BJ (cell line): ENCODE results near the gene SYT13. TPM values are rescaled to one million over a fixed set of nuclear protein-coding genes. Genes with fewer than 3 reads are reported as not detected.

Experiments used
- CTCF ChIA-PET: fragments of 350-600 bp; formaldehyde crosslinking; extraction: SDS; loops from one replicate; lab custom pipeline; 2021; ENCODE audit warnings: antibody characterized with exemption, inconsistent platforms; lab: Yijun Ruan, JAX
- POLR2A ChIA-PET: fragments of 300-600 bp; sonication (Branson Sonifier 250); formaldehyde crosslinking; extraction: SDS; loops from one replicate; lab custom pipeline; 2021; ENCODE audit warnings: antibody characterized with exemption; lab: Charles Lee
- DNase-seq: peaks from one replicate; pipeline ENCODE4 v3.0.0-alpha.2; 2011; ENCODE audit warnings: low read depth
- H3K27me3 ChIP-seq: 2 replicates; pipeline ENCODE4 v1.6.0; 2011; ENCODE audit warnings: low read length; ENCODE audit not compliant: control insufficient read depth, insufficient read depth
- H3K36me3 ChIP-seq: 2 replicates; pipeline ENCODE4 v1.5.1; 2011; ENCODE audit warnings: low read length; ENCODE audit not compliant: control insufficient read depth, insufficient read depth
- H3K4me3 ChIP-seq: 2 replicates; pipeline ENCODE4 v1.5.1; 2011; ENCODE audit warnings: low read depth, mild to moderate bottlenecking, control low read depth, low read length
- CTCF ChIP-seq: IDR thresholded peaks from 2 replicates; pipeline ENCODE4 v1.5.1; 2011; ENCODE audit warnings: low read depth, mild to moderate bottlenecking, control low read depth, inconsistent platforms, low read length, moderate library complexity; ENCODE audit not compliant: insufficient read depth
- polyA plus RNA-seq: library from polyadenylated mRNA; depleted of rRNA; stranded (reverse); fragments of >200 nt; gene quantifications from 2 replicates; pipeline ENCODE4 v1.2.3, GENCODE V29; 2011

SYT13 gene
- polyA plus RNA-seq, 1 experiment, result not detected

DNA sequence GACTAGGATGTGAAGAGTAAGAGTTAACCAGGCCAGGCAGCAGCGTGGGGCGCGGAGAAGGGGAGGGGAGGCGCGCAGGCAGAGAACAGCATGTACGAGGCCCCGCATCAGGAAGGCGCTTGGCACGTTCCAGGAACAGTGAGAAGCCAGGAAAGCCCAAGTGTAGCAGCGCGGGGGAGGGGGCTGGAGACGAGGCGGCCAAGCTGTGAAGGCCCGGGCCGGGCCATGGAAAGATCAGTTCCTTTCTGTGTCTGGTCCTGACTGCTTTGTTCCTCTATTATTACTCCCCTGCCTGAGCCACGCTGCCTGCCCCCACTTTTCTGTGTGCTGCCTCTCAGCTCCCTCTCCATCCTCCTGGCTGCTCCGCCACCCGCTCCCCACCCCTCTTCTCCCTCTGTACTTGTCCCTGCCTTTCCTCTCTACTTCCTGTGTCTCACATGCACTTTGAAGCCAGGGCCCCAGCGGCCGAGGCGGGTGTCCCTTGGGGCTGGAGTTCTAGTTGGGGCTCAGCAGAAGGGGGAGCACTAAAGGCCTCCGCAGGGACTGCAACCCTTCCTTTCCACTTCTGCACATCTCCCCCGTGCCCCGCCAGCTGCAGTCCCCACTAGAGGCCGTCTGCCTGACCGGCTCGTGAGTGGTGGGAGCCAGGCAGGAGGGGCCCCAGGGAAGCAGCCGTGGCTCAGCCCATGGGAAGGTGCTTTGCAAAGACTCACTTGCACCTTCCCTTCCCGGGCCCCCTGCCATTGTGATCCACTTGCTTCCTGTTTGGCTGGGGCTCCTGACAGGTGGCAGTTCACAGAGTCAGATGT is 76.0 kb downstream of the SYT13 start:
- ChIA-PET CTCF (interaction anchor here (0.8 to 1.5 kb wide), 4 partner anchors 16 to 284 kb away, joined by 3 to 6 read pairs (median 3); no protein-coding TSS in a partner anchor), POLR2A (no interaction called here)
- no peak for TF ChIP-seq CTCF
- no peak for DNase-seq
- Histone ChIP-seq H3K4me3 (no peak overlapping the region), H3K36me3 (peaks cover 2% of the 10 kb centered on the region), H3K27me3 (no peaks in the 10 kb centered on the region)

DNA sequence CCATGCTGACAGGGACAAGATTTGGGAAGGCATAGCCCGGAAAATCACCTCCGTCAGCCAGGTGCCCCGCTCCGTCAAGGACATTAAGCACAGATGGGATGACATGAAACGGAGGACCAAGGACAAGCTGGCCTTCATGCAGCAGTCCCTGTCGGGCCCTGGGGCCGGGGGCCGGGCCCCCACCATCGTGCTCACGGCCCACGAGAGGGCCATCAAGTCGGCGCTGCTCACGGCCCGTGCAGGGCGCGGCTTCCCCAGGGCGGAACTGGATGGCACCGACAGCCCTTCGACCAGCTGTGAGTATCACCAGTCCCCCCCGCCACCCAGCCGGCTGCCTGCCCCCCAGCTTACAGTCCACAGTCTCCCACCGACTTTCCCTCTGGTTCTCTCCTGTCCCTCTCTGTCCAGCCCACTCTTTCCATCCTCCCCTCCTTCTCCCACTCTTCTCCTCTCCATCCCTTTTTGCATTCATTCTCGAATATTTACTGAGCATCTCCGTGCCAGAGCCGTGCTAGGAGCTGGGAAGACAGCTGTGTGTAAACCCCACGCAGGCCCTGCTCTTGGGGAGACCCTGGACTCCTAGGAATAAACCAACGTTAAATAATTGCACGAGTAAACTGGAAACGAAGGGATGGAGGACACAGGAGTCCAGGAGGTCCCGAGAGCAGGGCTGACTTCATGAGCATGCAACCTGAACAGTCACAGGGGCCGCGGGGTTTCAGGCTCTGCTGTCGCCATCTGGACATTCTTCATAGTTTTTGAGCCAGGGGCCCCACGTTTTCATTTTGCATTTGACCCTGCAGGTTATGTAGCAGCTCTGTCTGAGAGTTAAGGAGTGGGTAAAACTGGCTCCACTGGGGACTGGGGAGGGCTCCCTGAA is 76.9 kb downstream of the SYT13 start:
- Histone ChIP-seq H3K4me3 (no peak overlapping the region), H3K27me3 (no peaks in the 10 kb centered on the region), H3K36me3 (peaks cover 2% of the 10 kb centered on the region)
- POLR2A ChIA-PET, result no interaction called here
- no peak for TF ChIP-seq CTCF
- CTCF ChIA-PET, result interaction anchor here (0.8 to 1.5 kb wide), 4 partner anchors 16 to 283 kb away, joined by 3 to 6 read pairs (median 3); no protein-coding TSS in a partner anchor
- DNase-seq, result no peak

GRCh38 chr11:45208135-45208534 is 78.0 kb downstream of the SYT13 start:
- Histone ChIP-seq H3K27me3 (no peaks in the 10 kb centered on the region), H3K4me3 (no peak overlapping the region), H3K36me3 (peaks cover 2% of the 10 kb centered on the region)
- no peak for TF ChIP-seq CTCF
- ChIA-PET POLR2A (no interaction called here), CTCF (no interaction called here)
- no peak for DNase-seq

DNA sequence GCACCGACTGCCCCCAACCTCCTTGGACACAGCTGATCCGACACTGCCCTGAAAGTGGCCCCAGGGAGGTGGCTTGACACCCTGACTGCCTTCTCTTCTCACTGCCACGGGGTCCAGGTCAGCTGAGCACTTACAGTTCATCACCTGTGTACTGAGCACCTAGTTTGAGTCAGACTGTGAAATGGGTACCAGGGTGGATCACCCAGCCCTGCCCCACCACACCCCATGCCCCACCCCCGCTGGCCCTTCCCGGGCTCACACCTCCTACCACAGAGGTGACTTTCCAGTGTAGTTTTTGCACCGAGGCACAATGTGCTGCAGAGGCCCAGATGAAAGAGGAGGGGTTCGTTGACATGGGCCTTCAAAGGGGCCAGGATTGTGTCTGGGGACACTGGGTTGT is 80.2 kb downstream of the SYT13 start:
- ChIA-PET POLR2A (no interaction called here), CTCF (interaction anchor here (1.0 to 1.3 kb wide), 2 partner anchors 27 to 34 kb away, joined by 3 read pairs; no protein-coding TSS in a partner anchor)
- Histone ChIP-seq H3K27me3 (no peaks in the 10 kb centered on the region), H3K36me3 (peaks cover 2% of the 10 kb centered on the region; the same call in 1 of the 2 replicates), H3K4me3 (no peak overlapping the region)
- no peak for TF ChIP-seq CTCF
- no peak for DNase-seq

DNA sequence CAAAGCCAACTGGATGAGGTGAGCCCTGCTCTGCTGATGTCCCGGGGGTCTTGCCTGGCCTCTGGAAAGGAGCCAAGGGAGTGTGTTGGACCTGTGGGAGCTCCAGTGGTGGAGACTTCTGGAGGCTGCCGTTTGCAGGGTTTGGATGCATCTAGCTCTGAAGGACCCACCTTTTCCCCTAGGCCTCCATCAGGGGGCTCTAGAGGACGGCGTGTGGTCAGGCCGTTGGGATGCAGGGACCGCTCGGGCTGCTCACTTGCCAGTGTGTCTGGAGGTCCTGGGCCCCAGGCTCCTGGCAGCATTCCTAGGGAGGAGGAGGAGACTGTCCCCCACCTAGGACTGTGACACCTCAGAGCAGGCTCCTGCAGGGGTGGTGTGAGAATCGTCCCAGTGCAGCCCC is 81.4 kb downstream of the SYT13 start:
- CTCF ChIA-PET, result interaction anchor here (1.3 kb wide), 1 partner anchor 33 kb away, joined by 3 read pairs; no protein-coding TSS in a partner anchor
- Histone ChIP-seq H3K27me3 (no peaks in the 10 kb centered on the region), H3K36me3 (peaks cover 2% of the 10 kb centered on the region; the same call in 1 of the 2 replicates), H3K4me3 (no peak overlapping the region)
- POLR2A ChIA-PET, result no interaction called here
- DNase-seq, result no peak
- TF ChIP-seq CTCF, result no peak
